ENCODE measurements around the gene ATG7.

ATG7 gene

GRCh38 chr3:11288786-11289637 lies 16.8 kb downstream of the ATG7 start:
- TF ChIP-seq MYC (IDR thresholded peaks at IDR 0.05; ENCODE audit: low read depth, low read length), result no peak
- TF ChIP-seq MAX (IDR thresholded peaks at IDR 0.05; ENCODE audit: low read depth, low read length), result no peak
- no peak for TF ChIP-seq CTCF (IDR thresholded peaks at IDR 0.05; ENCODE audit: low read depth, low read length)
- TF ChIP-seq POLR2A (IDR thresholded peaks at IDR 0.05; ENCODE audit: extremely low read depth, insufficient read length), result no peak
- peak overlapping the region; percentile 25 for H3K4me3 ChIP-seq (ENCODE audit: low read depth, low read length)
- DNase-seq (ENCODE audit: low read depth), result peak; percentile 93

GRCh38 chr3:11289864-11290263 lies 17.7 kb downstream of the ATG7 start:
- TF ChIP-seq POLR2A (IDR thresholded peaks at IDR 0.05; ENCODE audit: extremely low read depth, insufficient read length) (no peak), MYC (IDR thresholded peaks at IDR 0.05; ENCODE audit: low read depth, low read length) (no peak), CTCF (IDR thresholded peaks at IDR 0.05; ENCODE audit: low read depth, low read length) (no peak), MAX (IDR thresholded peaks at IDR 0.05; ENCODE audit: low read depth, low read length) (no peak)
- peak overlapping the region; percentile 12 for H3K4me3 ChIP-seq (ENCODE audit: low read depth, low read length)
- DNase-seq (ENCODE audit: low read depth), result no peak

GRCh38 chr3:11290743-11291680 lies 18.8 kb downstream of the ATG7 start:
- H3K4me3 ChIP-seq (ENCODE audit: low read depth, low read length), result no peak overlapping the region
- peak; percentile 69 for DNase-seq (ENCODE audit: low read depth)
- TF ChIP-seq MYC (IDR thresholded peaks at IDR 0.05; ENCODE audit: low read depth, low read length) (no peak), MAX (IDR thresholded peaks at IDR 0.05; ENCODE audit: low read depth, low read length) (no peak), POLR2A (IDR thresholded peaks at IDR 0.05; ENCODE audit: extremely low read depth, insufficient read length) (no peak), CTCF (IDR thresholded peaks at IDR 0.05; ENCODE audit: low read depth, low read length) (no peak)

GRCh38 chr3:11291808-11292207 lies 19.6 kb downstream of the ATG7 start:
- no peak for DNase-seq (ENCODE audit: low read depth)
- TF ChIP-seq POLR2A (IDR thresholded peaks at IDR 0.05; ENCODE audit: extremely low read depth, insufficient read length) (no peak), MYC (IDR thresholded peaks at IDR 0.05; ENCODE audit: low read depth, low read length) (no peak), MAX (IDR thresholded peaks at IDR 0.05; ENCODE audit: low read depth, low read length) (no peak), CTCF (IDR thresholded peaks at IDR 0.05; ENCODE audit: low read depth, low read length) (no peak)
- no peak overlapping the region for H3K4me3 ChIP-seq (ENCODE audit: low read depth, low read length)

GRCh38 chr3:11297126-11297525 lies 24.9 kb downstream of the ATG7 start:
- no peak for TF ChIP-seq POLR2A (IDR thresholded peaks at IDR 0.05; ENCODE audit: extremely low read depth, insufficient read length)
- TF ChIP-seq MYC (IDR thresholded peaks at IDR 0.05; ENCODE audit: low read depth, low read length), result no peak
- TF ChIP-seq MAX (IDR thresholded peaks at IDR 0.05; ENCODE audit: low read depth, low read length), result no peak
- no peak for TF ChIP-seq CTCF (IDR thresholded peaks at IDR 0.05; ENCODE audit: low read depth, low read length)
- no peak overlapping the region for H3K4me3 ChIP-seq (ENCODE audit: low read depth, low read length)
- no peak for DNase-seq (ENCODE audit: low read depth)

All from NB4 (cell line).